ENCODE results near the gene TMEM117.

- TF ChIP-seq, protein P1, sequence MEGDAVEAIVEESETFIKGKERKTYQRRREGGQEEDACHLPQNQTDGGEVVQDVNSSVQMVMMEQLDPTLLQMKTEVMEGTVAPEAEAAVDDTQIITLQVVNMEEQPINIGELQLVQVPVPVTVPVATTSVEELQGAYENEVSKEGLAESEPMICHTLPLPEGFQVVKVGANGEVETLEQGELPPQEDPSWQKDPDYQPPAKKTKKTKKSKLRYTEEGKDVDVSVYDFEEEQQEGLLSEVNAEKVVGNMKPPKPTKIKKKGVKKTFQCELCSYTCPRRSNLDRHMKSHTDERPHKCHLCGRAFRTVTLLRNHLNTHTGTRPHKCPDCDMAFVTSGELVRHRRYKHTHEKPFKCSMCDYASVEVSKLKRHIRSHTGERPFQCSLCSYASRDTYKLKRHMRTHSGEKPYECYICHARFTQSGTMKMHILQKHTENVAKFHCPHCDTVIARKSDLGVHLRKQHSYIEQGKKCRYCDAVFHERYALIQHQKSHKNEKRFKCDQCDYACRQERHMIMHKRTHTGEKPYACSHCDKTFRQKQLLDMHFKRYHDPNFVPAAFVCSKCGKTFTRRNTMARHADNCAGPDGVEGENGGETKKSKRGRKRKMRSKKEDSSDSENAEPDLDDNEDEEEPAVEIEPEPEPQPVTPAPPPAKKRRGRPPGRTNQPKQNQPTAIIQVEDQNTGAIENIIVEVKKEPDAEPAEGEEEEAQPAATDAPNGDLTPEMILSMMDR (optimal IDR thresholded peaks at IDR 0.05 in 1 of 3, IDR thresholded peaks at IDR 0.05 in 1 of 3, conservative IDR thresholded peaks at IDR 0.05 in 1 of 3; ENCODE audit: extremely low read depth in 1 of 3, insufficient read depth in 2 of 3, low read length in 3 of 3): no peak
- no peak for TF ChIP-seq EZH2 (IDR thresholded peaks at IDR 0.05; ENCODE audit: low read length)
Observed at GRCh38 chr12:44285321-44285960, 449.6 kb downstream of the TMEM117 start.

Data from keratinocyte (primary cell).